HFFc6 (cell line): ENCODE results near the gene PRELID3B. TPM values are rescaled to one million over a fixed set of nuclear protein-coding genes. Genes with fewer than 3 reads are reported as not detected.
A peak's percentile ranks its signal among the peaks of the same experiment; 100 is the strongest.

Experiments
- DNase-seq: peaks from one replicate; pipeline ENCODE4 v3.0.0-alpha.2; 2018
- H3K27ac Mint-ChIP-seq: 2 replicates; pipeline ENCODE4 v1.8.0; 2020; ENCODE audit warnings: mild to moderate bottlenecking, mixed read lengths
- H3K27me3 Mint-ChIP-seq: 2 replicates; pipeline ENCODE4 v1.8.0; 2021; ENCODE audit warnings: mild to moderate bottlenecking, moderate library complexity, mixed read lengths; ENCODE audit not compliant: insufficient read depth
- H3K36me3 Mint-ChIP-seq: 2 replicates; pipeline ENCODE4 v1.8.0; 2021; ENCODE audit warnings: low read depth, mixed read lengths
- H3K4me1 Mint-ChIP-seq: 2 replicates; pipeline ENCODE4 v1.8.0; 2020; ENCODE audit warnings: low read depth, mixed read lengths
- H3K4me3 Mint-ChIP-seq: 2 replicates; pipeline ENCODE4 v1.8.0; 2020; ENCODE audit warnings: mild to moderate bottlenecking, moderate library complexity, mixed read lengths
- H3K9me3 Mint-ChIP-seq: 2 replicates; pipeline ENCODE4 v1.8.0; 2020; ENCODE audit warnings: mild to moderate bottlenecking, mixed read lengths
- CTCF ChIP-seq: fragments of 200-600 bp; sonication (generic); IDR thresholded peaks from 2 replicates; pipeline ENCODE4 v1.5.0; 2021; ENCODE audit warnings: antibody characterized with exemption, mild to moderate bottlenecking
- total RNA-seq, 6 experiments: library from RNA; stranded (reverse); fragmentation: NEBNext Ultra II Directional; extraction: Animal tissue kit (Norgen Biotek cat#: 25700); gene quantifications; 2 replicates in 1 of 6; 3 replicates in 5 of 6; pipeline ENCODE4 v1.2.3, GENCODE V29; 2021

PRELID3B gene
- total RNA-seq, 6 experiments from 2014 or later: 55.2 to 64.1 (median 59.8) TPM

- Mint-ChIP-seq H3K36me3 (peaks cover 33% of the 10 kb centered on the region), H3K4me1 (no peaks in the 10 kb centered on the region), H3K27me3 (peaks cover 5% of the 10 kb centered on the region; the same call in 1 of the 2 replicates), H3K4me3 (no peak overlapping the region), H3K27ac (no peak overlapping the region), H3K9me3 (no peaks in the 10 kb centered on the region)
- DNase-seq: no peak
- no peak for TF ChIP-seq CTCF
Observed at GRCh38 chr20:58996226-58996611, 46.4 kb downstream of the PRELID3B start.

- no peak for DNase-seq
- no peak overlapping the region for H3K27ac Mint-ChIP-seq
- H3K27me3 Mint-ChIP-seq: peaks cover 5% of the 10 kb centered on the region; the same call in 1 of the 2 replicates
- H3K36me3 Mint-ChIP-seq: peaks cover 38% of the 10 kb centered on the region
- H3K9me3 Mint-ChIP-seq: no peaks in the 10 kb centered on the region
- TF ChIP-seq CTCF: no peak
- H3K4me3 Mint-ChIP-seq: no peak overlapping the region
- H3K4me1 Mint-ChIP-seq: no peaks in the 10 kb centered on the region
Observed at GRCh38 chr20:58995461-58996225, 46.9 kb downstream of the PRELID3B start.

GRCh38 chr20:58994390-58995159 lies 48.0 kb downstream of the PRELID3B start:
- DNase-seq: no peak
- Mint-ChIP-seq H3K4me1 (no peaks in the 10 kb centered on the region), H3K27ac (peak overlapping the region; percentile 26; the same call in 1 of the 2 replicates), H3K27me3 (peaks cover 5% of the 10 kb centered on the region; the same call in 1 of the 2 replicates), H3K4me3 (no peak overlapping the region), H3K36me3 (peaks cover 43% of the 10 kb centered on the region), H3K9me3 (no peaks in the 10 kb centered on the region)
- TF ChIP-seq CTCF: no peak

DNA sequence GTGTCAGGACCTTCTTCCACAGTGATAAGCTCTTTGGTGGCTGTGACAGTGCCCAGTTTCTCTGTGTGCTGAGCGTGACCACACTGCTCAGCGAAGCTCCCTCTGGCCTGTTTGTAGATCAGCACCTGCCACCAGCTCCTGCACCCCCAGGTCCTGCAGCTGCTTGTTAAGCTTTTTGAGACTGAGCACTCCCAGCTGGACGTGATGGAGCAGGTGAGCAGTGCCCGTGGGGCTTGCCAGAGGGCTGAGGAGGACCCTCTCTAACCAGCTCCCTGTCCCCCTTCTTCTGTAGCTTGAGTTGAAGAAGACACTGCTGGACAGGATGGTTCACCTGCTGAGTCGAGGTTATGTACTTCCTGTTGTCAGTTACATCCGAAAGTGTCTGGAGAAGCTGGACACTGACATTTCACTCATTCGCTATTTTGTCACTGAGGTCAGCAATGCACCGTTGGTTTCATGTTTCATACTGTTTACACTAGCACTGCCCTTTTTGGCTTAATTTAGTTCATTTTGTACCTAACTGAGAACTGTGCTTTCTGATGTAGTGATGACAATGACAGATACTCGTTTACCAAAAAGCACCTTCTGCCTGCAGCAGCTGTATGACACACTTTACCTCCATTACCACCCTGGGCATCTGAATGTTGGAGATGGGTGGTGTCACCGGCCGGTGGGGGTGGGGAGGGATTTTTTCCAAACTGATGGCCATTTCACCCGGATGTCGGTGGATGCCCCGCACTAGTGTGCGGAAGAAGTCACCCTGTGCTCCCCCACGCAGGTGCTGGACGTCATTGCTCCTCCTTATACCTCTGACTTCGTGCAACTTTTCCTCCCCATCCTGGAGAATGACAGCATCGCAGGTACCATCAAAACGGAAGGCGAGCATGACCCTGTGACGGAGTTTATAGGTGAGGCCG lies 49.0 kb downstream of the PRELID3B start:
- peak overlapping the region; percentile 13; the same call in 1 of the 2 replicates for H3K27ac Mint-ChIP-seq
- no peak for DNase-seq
- peaks cover 51% of the 10 kb centered on the region for H3K36me3 Mint-ChIP-seq
- no peak for TF ChIP-seq CTCF
- H3K4me3 Mint-ChIP-seq: no peak overlapping the region
- H3K9me3 Mint-ChIP-seq: no peaks in the 10 kb centered on the region
- H3K4me1 Mint-ChIP-seq: no peaks in the 10 kb centered on the region
- peaks cover 5% of the 10 kb centered on the region for H3K27me3 Mint-ChIP-seq

- no peaks in the 10 kb centered on the region for H3K4me1 Mint-ChIP-seq
- H3K9me3 Mint-ChIP-seq: no peaks in the 10 kb centered on the region
- TF ChIP-seq CTCF: no peak
- DNase-seq: no peak
- no peak overlapping the region for H3K4me3 Mint-ChIP-seq
- peaks cover 52% of the 10 kb centered on the region for H3K36me3 Mint-ChIP-seq
- H3K27me3 Mint-ChIP-seq: peaks cover 5% of the 10 kb centered on the region
- no peak overlapping the region; the same call in 1 of the 2 replicates for H3K27ac Mint-ChIP-seq
Observed at GRCh38 chr20:58992911-58993310, 49.7 kb downstream of the PRELID3B start.
